Measurements from ENCODE around the gene GTPBP2. TPM values are rescaled to one million over a fixed set of nuclear protein-coding genes. Genes with fewer than 3 reads are reported as not detected.

GTPBP2 gene
- total and polyA plus RNA-seq, 2 of the 13 experiments (the other 11 are each of a cell fraction or from before 2014, with no cell fraction given), result 26.9 to 88.2 TPM

DNA sequence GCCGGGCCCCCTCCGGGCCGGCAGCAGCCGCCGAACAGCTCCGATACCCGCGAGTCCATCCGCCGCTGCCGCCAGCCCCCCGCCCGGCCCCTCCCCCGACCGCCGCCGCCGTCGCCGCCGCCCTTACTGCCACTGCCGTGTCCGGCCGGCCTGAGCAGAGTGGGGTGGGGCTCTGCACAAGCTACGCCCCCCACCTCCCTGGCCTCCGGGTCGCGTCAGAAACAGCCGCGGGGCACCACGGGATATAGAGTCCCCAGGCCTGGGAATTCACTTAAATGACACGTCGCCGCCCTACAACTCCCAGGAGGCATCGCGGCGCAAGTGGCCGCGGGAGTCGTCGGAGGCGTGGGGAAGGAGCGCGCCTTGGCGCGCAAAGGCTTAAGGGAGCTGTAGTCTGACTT is at the start of gene GTPBP2 (continued):
- TF ChIP-seq, protein P1, sequence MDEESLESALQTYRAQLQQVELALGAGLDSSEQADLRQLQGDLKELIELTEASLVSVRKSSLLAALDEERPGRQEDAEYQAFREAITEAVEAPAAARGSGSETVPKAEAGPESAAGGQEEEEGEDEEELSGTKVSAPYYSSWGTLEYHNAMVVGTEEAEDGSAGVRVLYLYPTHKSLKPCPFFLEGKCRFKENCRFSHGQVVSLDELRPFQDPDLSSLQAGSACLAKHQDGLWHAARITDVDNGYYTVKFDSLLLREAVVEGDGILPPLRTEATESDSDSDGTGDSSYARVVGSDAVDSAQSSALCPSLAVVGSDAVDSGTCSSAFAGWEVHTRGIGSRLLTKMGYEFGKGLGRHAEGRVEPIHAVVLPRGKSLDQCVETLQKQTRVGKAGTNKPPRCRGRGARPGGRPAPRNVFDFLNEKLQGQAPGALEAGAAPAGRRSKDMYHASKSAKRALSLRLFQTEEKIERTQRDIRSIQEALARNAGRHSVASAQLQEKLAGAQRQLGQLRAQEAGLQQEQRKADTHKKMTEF (CRISPR knock-in tag; IDR thresholded peaks at IDR 0.05), result peak; percentile 18; the same call in 1 of the 2 replicates
- no peak for TF ChIP-seq ZNF367 (CRISPR knock-in tag; IDR thresholded peaks at IDR 0.05; ENCODE audit: borderline replicate concordance)
- TF ChIP-seq MED13 (CRISPR knock-in tag; IDR thresholded peaks at IDR 0.05), result no peak
- TF ChIP-seq, protein P2, sequence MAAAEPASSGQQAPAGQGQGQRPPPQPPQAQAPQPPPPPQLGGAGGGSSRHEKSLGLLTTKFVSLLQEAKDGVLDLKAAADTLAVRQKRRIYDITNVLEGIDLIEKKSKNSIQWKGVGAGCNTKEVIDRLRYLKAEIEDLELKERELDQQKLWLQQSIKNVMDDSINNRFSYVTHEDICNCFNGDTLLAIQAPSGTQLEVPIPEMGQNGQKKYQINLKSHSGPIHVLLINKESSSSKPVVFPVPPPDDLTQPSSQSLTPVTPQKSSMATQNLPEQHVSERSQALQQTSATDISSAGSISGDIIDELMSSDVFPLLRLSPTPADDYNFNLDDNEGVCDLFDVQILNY (CRISPR knock-in tag; conservative IDR thresholded peaks at IDR 0.05), result peak; percentile 82
- no peak for TF ChIP-seq ARNT2 (CRISPR knock-in tag; IDR thresholded peaks at IDR 0.05; ENCODE audit: low read depth)
- no peak for TF ChIP-seq ZSCAN29 (CRISPR knock-in tag; conservative IDR thresholded peaks at IDR 0.05)
- TF ChIP-seq, protein P3, sequence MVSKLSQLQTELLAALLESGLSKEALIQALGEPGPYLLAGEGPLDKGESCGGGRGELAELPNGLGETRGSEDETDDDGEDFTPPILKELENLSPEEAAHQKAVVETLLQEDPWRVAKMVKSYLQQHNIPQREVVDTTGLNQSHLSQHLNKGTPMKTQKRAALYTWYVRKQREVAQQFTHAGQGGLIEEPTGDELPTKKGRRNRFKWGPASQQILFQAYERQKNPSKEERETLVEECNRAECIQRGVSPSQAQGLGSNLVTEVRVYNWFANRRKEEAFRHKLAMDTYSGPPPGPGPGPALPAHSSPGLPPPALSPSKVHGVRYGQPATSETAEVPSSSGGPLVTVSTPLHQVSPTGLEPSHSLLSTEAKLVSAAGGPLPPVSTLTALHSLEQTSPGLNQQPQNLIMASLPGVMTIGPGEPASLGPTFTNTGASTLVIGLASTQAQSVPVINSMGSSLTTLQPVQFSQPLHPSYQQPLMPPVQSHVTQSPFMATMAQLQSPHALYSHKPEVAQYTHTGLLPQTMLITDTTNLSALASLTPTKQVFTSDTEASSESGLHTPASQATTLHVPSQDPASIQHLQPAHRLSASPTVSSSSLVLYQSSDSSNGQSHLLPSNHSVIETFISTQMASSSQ (IDR thresholded peaks at IDR 0.05; ENCODE audit: low read depth), result no peak
- TF ChIP-seq, protein P3 (CRISPR knock-in tag; IDR thresholded peaks at IDR 0.05; ENCODE audit: borderline replicate concordance), result peak; percentile 64; the same call in 1 of the 2 replicates
- peak; percentile 64 for TF ChIP-seq NFYC (CRISPR knock-in tag; IDR thresholded peaks at IDR 0.05)
- TF ChIP-seq GATAD1 (CRISPR knock-in tag; IDR thresholded peaks at IDR 0.05), result peak; percentile 75; the same call in 1 of the 2 replicates
- peak; percentile 50; the same call in 1 of the 2 replicates for TF ChIP-seq FOXA3 (CRISPR knock-in tag; IDR thresholded peaks at IDR 0.05)
- no peak for TF ChIP-seq SRSF9 (IDR thresholded peaks at IDR 0.05; ENCODE audit: borderline replicate concordance, insufficient read depth, low read depth, low read length, poor library complexity, severe bottlenecking)
- TF ChIP-seq ZNF180 (CRISPR knock-in tag; IDR thresholded peaks at IDR 0.05; ENCODE audit: borderline replicate concordance, low read depth), result no peak
- peak; percentile 72; the same call in 1 of the 2 replicates for TF ChIP-seq FOXK2 (IDR thresholded peaks at IDR 0.05)
- no peak for TF ChIP-seq KDM1A (CRISPR knock-in tag; IDR thresholded peaks at IDR 0.05)
- TF ChIP-seq, protein P4, sequence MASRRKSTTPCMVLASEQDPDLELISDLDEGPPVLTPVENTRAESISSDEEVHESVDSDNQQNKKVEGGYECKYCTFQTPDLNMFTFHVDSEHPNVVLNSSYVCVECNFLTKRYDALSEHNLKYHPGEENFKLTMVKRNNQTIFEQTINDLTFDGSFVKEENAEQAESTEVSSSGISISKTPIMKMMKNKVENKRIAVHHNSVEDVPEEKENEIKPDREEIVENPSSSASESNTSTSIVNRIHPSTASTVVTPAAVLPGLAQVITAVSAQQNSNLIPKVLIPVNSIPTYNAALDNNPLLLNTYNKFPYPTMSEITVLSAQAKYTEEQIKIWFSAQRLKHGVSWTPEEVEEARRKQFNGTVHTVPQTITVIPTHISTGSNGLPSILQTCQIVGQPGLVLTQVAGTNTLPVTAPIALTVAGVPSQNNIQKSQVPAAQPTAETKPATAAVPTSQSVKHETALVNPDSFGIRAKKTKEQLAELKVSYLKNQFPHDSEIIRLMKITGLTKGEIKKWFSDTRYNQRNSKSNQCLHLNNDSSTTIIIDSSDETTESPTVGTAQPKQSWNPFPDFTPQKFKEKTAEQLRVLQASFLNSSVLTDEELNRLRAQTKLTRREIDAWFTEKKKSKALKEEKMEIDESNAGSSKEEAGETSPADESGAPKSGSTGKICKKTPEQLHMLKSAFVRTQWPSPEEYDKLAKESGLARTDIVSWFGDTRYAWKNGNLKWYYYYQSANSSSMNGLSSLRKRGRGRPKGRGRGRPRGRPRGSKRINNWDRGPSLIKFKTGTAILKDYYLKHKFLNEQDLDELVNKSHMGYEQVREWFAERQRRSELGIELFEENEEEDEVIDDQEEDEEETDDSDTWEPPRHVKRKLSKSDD (CRISPR knock-in tag; IDR thresholded peaks at IDR 0.05; ENCODE audit: low read depth), result no peak
- TF ChIP-seq, protein P5, sequence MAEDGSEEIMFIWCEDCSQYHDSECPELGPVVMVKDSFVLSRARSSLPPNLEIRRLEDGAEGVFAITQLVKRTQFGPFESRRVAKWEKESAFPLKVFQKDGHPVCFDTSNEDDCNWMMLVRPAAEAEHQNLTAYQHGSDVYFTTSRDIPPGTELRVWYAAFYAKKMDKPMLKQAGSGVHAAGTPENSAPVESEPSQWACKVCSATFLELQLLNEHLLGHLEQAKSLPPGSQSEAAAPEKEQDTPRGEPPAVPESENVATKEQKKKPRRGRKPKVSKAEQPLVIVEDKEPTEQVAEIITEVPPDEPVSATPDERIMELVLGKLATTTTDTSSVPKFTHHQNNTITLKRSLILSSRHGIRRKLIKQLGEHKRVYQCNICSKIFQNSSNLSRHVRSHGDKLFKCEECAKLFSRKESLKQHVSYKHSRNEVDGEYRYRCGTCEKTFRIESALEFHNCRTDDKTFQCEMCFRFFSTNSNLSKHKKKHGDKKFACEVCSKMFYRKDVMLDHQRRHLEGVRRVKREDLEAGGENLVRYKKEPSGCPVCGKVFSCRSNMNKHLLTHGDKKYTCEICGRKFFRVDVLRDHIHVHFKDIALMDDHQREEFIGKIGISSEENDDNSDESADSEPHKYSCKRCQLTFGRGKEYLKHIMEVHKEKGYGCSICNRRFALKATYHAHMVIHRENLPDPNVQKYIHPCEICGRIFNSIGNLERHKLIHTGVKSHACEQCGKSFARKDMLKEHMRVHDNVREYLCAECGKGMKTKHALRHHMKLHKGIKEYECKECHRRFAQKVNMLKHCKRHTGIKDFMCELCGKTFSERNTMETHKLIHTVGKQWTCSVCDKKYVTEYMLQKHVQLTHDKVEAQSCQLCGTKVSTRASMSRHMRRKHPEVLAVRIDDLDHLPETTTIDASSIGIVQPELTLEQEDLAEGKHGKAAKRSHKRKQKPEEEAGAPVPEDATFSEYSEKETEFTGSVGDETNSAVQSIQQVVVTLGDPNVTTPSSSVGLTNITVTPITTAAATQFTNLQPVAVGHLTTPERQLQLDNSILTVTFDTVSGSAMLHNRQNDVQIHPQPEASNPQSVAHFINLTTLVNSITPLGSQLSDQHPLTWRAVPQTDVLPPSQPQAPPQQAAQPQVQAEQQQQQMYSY (CRISPR knock-in tag; IDR thresholded peaks at IDR 0.05), result no peak
- peak; percentile 98 for TF ChIP-seq HCFC1 (IDR thresholded peaks at IDR 0.05; ENCODE audit: low read depth, low read length)
